HT-29 (cell line): ENCODE measurements around the gene CD70. TPM values are rescaled to one million over a fixed set of nuclear protein-coding genes. Genes with fewer than 3 reads are reported as not detected.
"Not testable (repeated sequence)": the region's sequence is repeated elsewhere in the genome, so short reads cannot be mapped to it uniquely, and the experiment has no call there.

Experiments
- DNase-seq: peaks from one replicate; pipeline ENCODE4 v3.0.0-alpha.2; 2015; ENCODE audit warnings: low spot score
- small RNA-seq: library from RNA; depleted of rRNA; stranded (forward); fragments of <200 nt; gene quantifications from one replicate; pipeline ENCODE3, GENCODE V24; 2014
- total RNA-seq: library from RNA; depleted of rRNA; stranded (reverse); fragments of >200 nt; shearing (Covaris generic); gene quantifications from 2 replicates; pipeline ENCODE4 v1.2.3, GENCODE V29; 2014; rRNA removed

The CD70 gene
- total RNA-seq, 1 experiment from 2014 or later: not detected

DNA sequence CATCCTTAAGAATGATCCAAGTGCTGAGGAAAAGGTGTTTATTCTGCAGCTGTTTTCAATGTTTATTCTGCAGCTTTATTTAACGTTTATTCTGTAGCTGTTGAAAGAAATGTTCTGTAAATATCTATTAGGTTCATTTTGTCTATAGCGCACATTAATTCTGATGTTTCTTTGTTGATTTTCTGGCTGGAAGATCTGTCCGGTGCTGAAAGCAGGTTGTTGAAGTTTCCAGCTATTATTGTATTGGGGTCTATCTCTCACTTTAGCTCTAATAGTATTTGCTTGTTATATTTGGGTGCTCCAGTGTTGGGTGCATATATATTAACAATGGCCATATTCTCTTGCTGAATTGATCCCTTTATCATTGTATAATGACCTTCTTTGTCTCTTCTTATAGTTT is 20.2 kb downstream of the CD70 start:
- DNase-seq: no peak

DNA sequence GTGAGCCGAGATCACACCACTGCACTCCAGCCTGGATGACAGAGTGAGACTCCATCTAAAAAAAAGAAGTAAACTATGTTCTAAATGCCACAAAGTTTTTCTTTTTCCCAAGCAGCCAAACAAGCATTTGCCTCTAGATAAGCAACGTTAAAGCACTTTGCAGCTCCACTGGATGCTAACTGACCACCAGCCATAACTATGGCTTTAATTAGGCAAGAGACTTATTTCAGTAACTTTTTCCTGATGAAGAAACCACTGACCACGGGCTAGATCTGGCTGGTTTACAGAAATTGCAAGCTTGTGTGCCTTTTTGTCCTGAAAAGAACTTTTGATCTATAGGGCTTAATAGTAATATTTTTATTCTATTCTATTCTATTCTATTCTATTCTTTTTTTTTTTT is 22.1 kb downstream of the CD70 start:
- DNase-seq: no peak

- no peak for DNase-seq
Observed at GRCh38 chr19:6568010-6568526, 22.9 kb downstream of the CD70 start.

DNA sequence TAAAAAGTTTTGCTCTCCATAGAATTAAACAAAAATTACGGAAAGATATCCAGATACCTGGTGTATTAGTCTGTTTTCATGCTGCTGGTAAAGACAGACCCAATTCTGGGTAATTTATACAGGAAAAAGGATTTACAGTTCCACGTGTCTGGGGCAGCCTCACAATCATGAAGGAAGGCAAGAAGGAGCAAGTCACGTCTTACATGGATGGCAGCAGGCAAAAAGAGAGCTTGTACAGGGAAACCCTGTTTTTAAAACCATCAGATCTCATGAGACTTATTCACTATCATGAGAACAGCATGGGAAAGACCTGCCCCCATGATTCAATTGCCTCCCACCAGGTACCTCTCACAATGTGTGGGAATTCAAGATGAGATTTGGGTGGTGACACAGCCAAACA is 24.2 kb downstream of the CD70 start:
- DNase-seq: not testable (repeated sequence)

DNA sequence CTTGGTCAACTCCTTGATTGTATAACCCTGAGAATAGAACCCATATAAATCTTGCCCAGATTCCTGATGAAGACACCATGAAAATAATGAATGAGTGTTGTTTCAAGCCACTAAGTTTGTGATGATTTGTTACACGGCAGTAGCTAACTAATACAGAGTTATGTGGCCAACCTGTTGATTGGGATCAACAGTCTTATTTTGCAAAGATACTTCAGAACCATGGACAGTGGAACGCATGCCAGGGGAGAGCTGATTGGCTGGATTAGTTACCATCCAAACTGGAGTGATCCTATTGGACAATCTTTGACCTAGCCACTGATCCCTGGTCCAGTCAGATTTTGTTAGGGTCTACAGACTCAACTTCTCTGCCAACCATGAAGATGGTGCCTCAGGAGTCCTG is 26.6 kb downstream of the CD70 start:
- no peak for DNase-seq

- DNase-seq: not testable (repeated sequence)
Observed at GRCh38 chr19:6562437-6562836, 28.5 kb downstream of the CD70 start.

DNA sequence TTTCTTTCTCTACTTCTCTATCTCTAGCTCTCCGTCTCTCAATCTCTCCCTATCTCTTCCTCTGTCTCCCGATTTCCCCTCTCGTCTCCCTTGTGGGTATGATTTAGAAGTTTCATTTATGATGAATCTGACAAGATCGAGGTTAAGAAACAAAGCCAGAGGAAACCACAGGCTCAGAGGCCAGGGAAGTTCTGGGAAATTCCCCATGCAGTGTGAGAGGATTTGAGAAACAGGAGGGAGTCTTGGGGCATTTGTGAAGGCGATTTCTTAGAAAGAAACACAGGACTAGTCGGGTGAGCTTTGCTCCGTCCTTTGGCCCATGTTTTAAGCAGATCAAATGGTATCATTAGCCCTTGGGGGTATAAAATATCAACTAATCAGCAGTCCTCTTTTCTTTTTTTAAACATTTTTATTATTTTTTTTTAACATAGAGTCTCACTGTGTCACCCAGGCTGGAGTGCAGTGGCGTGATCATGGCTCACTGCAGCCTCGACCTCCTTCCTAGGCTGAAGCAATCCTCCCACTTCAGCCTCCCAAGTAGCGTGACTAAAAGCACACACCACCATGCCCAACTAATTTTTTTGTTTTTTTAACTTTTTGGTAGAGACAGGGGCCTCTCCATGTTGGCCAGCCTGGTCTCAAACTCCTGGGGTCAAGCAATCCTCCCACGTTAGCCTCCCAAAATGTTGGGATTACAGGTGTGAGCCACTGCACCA is 34.3 kb downstream of the CD70 start:
- DNase-seq: no peak

DNA sequence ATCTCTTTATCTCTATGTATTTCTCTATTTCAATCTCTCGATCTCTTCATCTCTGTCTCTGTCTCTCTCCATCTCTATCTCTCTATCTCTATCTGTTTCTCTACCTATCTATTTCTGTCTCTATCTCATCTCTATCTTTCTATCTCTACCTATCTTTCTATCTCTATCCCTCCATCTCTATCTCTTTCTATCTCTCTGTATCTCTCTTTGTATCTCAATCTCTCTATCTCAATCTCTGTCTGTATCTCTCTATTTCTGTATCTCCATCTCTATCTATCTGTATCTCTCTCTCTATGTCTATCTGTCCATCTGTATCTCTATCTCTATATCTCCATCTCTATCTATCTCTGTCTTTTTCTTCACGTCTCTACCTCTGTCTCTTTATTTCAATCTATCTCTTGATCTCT is 34.9 kb downstream of the CD70 start:
- DNase-seq: no peak

GRCh38 chr19:6551607-6552450 is 39.1 kb downstream of the CD70 start:
- DNase-seq: no peak

- DNase-seq: no peak
Observed at GRCh38 chr19:6551091-6551490, 39.9 kb downstream of the CD70 start.

DNA sequence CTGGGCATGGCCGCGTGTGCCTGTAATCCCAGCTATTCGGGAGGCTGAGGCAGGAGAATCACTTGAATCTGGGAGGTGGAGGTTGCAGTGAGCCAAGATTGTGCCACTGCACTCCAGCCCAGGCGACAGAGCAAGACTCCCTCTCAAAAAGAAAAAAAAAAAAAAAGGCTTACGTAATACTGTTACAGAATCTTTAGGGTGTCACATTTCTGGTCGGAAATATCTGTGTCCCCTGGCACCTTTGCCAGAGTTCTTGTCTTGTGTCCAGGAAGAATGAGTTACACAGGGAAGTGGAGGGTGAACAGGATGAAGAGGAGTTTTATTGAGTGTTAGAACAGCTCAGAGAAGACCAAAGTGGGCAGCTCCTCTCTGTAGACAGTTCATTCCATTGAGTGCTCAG is 40.3 kb downstream of the CD70 start:
- DNase-seq: not testable (repeated sequence)

DNA sequence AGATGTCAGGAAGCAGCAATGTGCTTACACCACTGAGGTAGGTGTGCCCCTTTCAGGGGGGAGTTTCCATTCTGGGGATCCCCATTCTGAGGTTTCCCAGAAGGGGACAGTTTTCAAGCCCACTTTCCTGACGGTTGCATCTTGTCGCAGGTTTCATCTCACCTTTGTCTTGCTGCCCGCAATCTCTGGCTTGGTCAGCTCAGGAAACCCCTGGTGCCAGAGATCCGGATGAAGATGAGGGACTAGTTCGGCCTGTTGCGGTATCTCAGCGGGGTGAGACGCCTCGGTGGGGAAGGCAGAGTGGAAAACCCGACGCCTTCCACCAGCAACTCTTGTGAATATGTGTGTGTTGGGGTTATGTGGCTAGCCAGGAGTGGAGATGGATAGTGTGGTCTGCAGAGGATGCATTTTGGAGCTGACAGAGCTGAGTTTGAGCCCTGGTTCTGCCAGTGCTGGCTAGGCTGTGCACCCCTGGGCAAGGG is 47.0 kb downstream of the CD70 start:
- DNase-seq: no peak

DNA sequence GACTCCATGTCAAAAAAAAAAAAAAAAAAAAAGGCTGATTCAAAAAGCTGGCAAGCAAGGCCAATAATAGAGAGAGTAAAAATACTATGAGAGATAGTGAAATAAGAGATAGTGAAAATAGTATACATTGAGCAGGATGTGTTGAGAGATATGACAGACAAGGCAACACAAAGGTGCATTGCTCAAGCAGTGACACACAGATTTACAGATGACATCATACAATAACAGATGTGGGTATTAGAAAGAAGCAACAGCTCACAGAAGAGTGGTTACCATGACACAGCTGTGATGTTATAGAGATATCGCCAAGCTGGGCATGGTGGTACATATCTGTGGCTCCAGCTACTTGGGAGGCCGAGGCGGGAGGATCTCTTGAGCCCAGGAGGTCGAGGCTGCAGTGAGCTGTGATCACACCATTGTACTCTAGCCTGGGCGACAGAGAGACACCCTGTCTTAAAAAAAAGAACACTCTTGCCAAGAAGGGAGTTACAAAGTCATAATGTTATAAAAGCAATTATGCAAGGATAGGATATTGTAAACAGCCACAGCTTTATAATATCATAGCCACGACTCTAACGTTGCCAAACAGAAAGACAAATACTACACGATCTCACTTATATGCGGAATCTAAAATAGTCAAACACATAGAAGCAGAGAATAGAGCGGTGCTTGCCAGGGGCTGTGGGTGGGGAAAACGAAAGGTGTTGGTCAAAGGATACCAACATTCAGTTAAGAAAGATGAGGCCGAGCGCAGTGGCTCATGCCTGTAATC is 49.8 kb downstream of the CD70 start:
- DNase-seq: no peak

GRCh38 chr19:6539514-6539913 is 51.4 kb downstream of the CD70 start:
- DNase-seq: no peak

Small RNA genes lying within 50 kb of the gene (small RNA-seq; reads per million reads assigned to genes)
- not detected for gene RF00019

Other genes starting within 250 kb of the CD70 start
- 114 and 124 TPM in 2 replicates for gene CLPP, start 229.6 kb downstream of the CD70 start, total RNA-seq
- 52.4 and 61.2 TPM in 2 replicates for gene ALKBH7, start 218.4 kb downstream of the CD70 start, total RNA-seq
- gene PSPN, start 215.2 kb downstream of the CD70 start, total RNA-seq: 0.28 and 0.47 TPM in 2 replicates
- 37.0 and 40.9 TPM in 2 replicates for gene GTF2F1, start 198.0 kb downstream of the CD70 start, total RNA-seq
- 143 and 160 TPM in 2 replicates for gene KHSRP, start 166.3 kb downstream of the CD70 start, total RNA-seq
- gene SLC25A41, start 157.4 kb downstream of the CD70 start, total RNA-seq: 0.08 and 0.13 TPM in 2 replicates
- gene SLC25A23, start 131.4 kb downstream of the CD70 start, total RNA-seq: 49.8 and 82.5 TPM in 2 replicates
- gene CRB3, start 126.9 kb downstream of the CD70 start, total RNA-seq: 91.6 and 101 TPM in 2 replicates
- not detected in 2 replicates for gene DENND1C, start 109.4 kb downstream of the CD70 start, total RNA-seq
- not detected in 2 replicates for gene TUBB4A, start 88.8 kb downstream of the CD70 start, total RNA-seq
- 3.0 and 3.1 TPM in 2 replicates for gene TNFSF9, start 60.1 kb downstream of the CD70 start, total RNA-seq
- gene TNFSF14, start 79.0 kb upstream of the CD70 start, total RNA-seq: not detected in 2 replicates
- 0.64 TPM in 1 of 2 replicates, not detected in the other for gene C3, start 129.5 kb upstream of the CD70 start, total RNA-seq
- 43.8 and 74.2 TPM in 2 replicates for gene GPR108, start 146.4 kb upstream of the CD70 start, total RNA-seq
- 63.7 and 65.7 TPM in 2 replicates for gene TRIP10, start 148.5 kb upstream of the CD70 start, total RNA-seq
- 110 and 119 TPM in 2 replicates for gene SH2D3A, start 176.3 kb upstream of the CD70 start, total RNA-seq
- gene VAV1, start 181.6 kb upstream of the CD70 start, total RNA-seq: 0.15 and 0.57 TPM in 2 replicates